Activated CD4-positive, CD25-positive, alpha-beta regulatory T cell treated with anti-CD3 and anti-CD28 coated beads, Interleukin-2, amount 50 U/mL, for 16 hours (primary cell): ENCODE data around the gene MFAP4.
"Not testable (repeated sequence)": the region's sequence is repeated elsewhere in the genome, so short reads cannot be mapped to it uniquely, and the experiment has no call there.

Experiments
- DNase-seq: peaks from one replicate; pipeline ENCODE4 v3.0.0-alpha.2; 2020; ENCODE audit warnings: low read depth, low spot score

MFAP4 gene

GRCh38 chr17:19370493-19370960, 16.5 kb downstream of the MFAP4 start:
- no peak for DNase-seq

DNA sequence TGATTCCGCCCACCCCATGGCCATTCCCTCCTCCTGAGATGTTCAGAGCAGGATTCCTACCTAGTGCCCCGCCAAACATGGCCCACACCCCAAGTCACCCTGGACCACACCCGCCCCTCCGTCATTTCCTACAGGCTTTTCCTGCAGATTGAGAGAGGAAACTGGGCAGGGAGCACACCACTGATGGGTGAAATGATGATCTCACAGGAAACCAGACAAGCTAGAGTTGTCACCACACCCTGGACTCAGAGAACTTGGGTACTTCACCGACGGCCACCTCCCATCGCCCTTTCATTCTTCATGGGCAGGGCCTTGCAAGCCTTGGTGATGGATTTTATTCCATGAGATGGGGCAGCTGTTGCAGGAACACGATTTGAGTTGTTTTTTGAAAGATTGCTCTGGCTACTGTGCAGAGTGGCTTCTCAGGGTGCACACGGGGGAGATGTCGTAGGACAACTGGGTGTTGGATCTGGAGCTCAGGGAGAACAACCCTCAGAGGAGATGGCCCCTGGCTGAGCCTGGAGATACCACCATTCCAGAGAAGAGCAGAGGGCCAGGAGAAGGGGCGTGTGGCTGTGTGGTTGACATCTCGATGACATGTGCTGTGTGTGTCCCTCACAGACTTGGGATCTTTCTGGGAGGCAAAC, 17.0 kb downstream of the MFAP4 start:
- no peak for DNase-seq

DNA sequence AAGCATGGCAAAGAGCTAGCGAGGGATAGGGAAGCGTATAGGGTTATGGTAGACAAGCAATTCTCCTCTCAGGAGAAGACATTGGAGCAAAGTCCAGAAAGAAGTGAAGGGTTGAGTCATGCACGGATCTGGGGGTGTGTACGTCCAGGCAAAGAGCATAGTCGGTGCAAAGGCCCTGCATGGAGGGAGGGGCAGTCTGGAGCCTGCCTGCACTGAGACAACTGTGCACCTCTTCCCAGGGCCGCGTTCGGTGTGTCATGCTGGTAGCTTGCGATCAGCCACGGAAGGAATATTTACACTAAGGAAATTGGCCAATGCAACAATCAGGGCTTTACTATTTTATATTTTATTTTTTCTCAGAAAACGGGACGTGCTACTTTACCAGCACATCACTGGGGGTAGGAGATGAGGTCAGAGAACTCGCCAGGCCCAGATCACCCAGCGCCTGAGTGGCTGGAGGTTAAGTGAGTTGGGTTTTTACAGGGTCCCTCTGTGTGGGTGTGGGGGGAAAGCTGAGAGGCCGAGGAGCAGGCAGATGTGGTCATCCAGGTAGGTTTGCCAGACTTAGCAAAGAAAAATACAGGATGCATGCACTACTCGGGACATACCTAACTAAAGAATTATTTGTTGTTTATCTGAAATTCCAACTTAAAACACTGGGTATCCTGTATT, 17.7 kb downstream of the MFAP4 start:
- DNase-seq = no peak

DNA sequence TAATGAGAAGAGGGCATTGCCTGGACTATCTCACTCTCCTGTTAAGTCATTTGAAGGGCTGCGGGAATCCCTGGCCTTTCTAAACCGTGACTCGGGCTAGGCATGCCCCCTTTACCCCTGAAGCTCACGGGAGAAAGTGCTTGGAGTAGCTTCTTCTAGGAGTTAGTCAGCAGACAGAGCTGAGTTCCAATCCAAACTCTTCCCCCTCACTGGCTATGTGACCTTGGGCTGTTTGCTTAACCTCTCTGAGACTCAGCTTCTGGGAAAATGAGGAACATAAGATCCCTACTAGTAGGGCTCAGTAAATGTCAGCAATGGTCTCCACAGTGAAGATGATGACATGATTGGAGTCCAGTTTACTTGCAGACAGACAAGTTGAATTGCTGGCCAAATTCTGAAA, 18.8 kb downstream of the MFAP4 start:
- DNase-seq = no peak

DNA sequence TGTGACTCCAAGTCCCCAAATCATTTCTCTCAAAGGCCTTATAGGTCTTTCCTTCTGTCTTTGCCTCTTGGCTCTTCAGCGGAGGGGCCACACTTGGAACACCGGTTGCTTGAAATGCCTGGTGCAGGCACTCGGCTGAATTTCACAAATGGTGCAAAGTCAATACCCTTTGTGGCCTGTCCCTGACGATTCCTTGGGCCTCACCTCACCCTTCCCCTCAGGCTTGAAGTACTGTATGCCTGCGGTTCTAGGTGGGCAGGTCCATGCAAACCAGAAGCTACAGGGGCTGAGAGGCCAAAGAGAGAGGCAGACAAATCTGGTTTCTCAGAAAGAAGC, 20.4 kb downstream of the MFAP4 start:
- no peak for DNase-seq

GRCh38 chr17:19365833-19366636, 21.0 kb downstream of the MFAP4 start:
- no peak for DNase-seq

DNA sequence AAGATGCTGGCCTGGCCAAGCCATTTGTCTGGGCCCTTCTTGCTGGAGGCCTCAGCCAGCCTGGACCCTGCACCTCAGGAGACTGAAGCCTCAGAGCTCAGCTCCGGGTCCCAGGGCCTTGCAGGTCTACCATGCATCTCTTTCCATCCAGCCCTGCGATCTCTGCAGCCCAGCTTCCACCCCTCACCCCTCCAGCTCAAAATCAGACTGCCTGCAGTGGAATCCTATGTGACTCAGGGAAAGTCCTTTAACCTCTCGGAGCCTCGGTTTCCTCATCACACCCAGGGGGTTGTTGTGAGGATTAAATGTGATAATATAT, 21.5 kb downstream of the MFAP4 start:
- DNase-seq = no peak

GRCh38 chr17:19364699-19365498, 22.1 kb downstream of the MFAP4 start:
- no peak for DNase-seq

DNA sequence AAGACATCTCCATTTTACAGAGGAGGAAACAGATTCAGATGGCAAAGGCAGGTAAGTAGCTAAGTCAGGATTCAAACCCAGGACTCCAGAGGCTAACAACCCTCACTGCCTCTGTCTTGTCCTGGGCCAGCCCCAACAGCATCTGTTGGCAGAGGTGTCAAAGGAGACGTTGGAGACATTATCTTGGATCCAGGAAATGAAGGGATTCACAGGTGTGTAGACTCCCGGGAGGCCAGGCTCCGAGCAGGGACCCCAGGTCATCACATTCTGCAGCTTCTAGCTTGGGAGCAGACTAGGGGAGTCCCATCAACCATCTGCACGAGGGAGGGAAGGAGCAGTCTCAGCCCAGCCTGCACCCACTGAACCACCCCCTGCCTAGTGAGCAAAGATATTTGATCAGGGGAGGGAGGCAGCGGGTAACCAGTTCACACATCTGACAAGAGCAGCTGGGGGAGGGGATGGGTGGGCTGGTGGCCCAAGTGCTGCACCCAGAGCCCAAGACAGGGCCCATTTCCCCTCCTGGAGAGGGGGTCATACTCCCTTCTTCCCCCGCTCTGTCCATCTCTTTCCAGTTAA, 23.4 kb downstream of the MFAP4 start:
- no peak for DNase-seq

- DNase-seq = no peak
These were observed 23.9 kb downstream of the MFAP4 start for GRCh38 chr17:19363114-19363438.

DNA sequence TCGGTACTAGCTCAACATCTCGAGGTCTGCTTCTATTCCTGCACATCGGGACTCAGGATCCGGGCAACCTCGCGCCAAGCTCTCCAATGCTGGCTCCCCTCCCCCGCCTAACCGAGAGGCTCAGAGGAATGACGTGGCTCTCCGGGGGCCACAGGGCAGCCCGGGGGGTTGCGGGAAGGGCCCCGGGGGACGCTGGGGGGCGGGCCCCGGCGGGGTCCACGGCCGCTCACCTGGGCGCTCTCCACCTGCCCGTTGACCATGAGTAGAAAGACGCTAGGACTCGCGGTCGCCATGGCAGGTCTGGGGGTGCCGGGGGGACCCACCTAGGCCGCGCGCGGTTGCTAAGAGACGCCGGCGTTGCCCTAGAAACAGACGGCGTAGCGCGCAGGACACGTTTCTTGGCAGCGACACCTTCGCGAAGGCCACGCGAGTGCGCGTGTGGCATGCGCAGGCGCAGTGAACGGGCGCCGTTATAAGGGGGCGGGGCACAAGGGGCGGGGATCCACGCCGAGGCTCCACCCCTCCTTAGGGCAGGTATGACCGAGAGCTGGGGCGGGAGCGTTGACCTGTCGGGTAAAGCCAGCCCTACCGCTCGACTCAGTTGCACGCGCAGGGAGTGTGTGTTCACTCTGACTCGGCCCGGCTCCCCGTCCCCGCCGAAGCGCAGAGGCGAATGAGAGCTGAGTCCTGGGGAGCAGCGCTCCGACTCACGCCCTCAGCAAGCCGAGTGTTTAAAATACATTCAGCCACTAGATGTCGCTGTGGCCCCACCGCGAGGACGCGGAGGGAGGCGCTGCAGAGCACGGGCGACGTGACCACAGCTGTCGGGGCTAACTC, 24.5 kb downstream of the MFAP4 start, which contains the start of gene B9D1:
B9D1 (minus strand) TSS at position 447 of the 837 bp plus-strand sequence; CDS start at position 293, 154 bp downstream.
- peak; percentile 93 for DNase-seq

DNA sequence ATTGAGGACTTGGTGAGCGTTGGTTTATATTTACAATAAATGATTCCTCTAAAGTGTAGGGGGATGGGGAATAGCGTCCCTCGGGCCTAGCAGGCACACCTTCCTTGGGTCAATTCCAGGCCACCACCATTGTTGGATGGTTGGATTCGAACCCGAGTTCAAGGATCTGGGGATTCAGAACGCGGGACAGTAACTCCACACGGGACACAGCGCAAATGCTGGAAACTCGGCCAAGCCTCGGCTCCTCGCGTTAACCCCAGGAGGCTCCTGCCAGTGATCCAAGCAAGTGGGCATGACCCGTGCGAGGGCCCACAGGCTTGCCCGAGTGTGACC, 25.1 kb downstream of the MFAP4 start:
- no peak for DNase-seq

GRCh38 chr17:19361326-19361725, 25.7 kb downstream of the MFAP4 start:
- no peak for DNase-seq

- DNase-seq = no peak
These were observed 26.2 kb downstream of the MFAP4 start for GRCh38 chr17:19360772-19361171.

DNA sequence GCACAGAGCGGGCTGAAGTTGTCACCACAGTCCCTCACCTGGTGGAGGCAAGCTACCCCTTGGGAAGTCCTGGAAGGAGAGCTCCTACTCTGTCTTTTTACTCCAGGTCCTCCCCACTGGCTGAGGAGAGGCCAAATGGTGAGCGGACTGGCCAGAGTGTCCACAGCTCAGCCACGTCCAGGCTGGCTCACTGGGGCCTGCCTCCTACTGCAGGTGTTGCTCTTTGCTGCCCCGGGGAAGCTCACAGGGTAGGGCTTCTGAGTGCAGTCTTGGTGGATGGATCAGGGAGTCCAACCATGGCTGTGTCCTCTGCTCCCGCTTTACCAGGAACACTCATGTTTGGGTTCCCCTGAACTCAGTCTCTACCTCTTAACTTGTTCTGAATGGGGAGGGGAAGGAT, 27.1 kb downstream of the MFAP4 start:
- DNase-seq = no peak

DNA sequence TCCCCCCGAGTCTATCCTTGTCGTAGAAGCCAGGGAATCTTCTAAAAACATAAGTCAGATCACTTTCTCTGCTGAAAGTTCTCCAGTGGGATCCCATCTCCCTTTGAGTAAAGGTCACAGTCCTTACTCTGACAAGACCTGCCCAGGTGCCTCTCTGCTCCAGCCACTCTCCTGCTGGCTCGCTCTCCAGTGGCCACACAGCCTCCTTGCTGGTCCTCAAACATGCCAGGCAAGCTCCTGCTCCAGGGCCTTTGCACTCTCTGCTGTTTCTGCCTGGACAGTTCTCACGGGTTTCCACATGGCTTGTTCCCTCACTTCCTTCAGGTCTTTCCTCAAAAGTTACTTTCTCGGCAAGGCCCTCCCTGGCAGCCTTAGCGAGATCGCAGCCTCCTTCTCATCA, 27.8 kb downstream of the MFAP4 start:
- DNase-seq = no peak

- DNase-seq = no peak
These were observed 29.2 kb downstream of the MFAP4 start for GRCh38 chr17:19357761-19358160.

- no peak for DNase-seq
These were observed 29.6 kb downstream of the MFAP4 start for GRCh38 chr17:19357351-19357750.

- DNase-seq = no peak
These were observed 32.2 kb downstream of the MFAP4 start for GRCh38 chr17:19354748-19355147.

- DNase-seq = not testable (repeated sequence)
These were observed 33.6 kb downstream of the MFAP4 start for GRCh38 chr17:19353401-19353800.

GRCh38 chr17:19348806-19349205, 38.2 kb downstream of the MFAP4 start:
- DNase-seq = no peak
